LNCAP (cell line): ENCODE results near the gene ASGR1.

ENCODE experiments used
- TF ChIP-seq, protein P1 (sequence below): fragments of 450-650 bp; IDR thresholded peaks from 2 replicates; pipeline ENCODE4 v1.5.1; 2017; ENCODE audit warnings: mild to moderate bottlenecking

Gene ASGR1

GRCh38 chr17:7178973-7179316 is 225 bp downstream of the ASGR1 start:
- TF ChIP-seq, protein P1, sequence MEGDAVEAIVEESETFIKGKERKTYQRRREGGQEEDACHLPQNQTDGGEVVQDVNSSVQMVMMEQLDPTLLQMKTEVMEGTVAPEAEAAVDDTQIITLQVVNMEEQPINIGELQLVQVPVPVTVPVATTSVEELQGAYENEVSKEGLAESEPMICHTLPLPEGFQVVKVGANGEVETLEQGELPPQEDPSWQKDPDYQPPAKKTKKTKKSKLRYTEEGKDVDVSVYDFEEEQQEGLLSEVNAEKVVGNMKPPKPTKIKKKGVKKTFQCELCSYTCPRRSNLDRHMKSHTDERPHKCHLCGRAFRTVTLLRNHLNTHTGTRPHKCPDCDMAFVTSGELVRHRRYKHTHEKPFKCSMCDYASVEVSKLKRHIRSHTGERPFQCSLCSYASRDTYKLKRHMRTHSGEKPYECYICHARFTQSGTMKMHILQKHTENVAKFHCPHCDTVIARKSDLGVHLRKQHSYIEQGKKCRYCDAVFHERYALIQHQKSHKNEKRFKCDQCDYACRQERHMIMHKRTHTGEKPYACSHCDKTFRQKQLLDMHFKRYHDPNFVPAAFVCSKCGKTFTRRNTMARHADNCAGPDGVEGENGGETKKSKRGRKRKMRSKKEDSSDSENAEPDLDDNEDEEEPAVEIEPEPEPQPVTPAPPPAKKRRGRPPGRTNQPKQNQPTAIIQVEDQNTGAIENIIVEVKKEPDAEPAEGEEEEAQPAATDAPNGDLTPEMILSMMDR, result no peak

GRCh38 chr17:7177954-7178477 is 1.2 kb downstream of the ASGR1 start:
- TF ChIP-seq, protein P1, result no peak

DNA sequence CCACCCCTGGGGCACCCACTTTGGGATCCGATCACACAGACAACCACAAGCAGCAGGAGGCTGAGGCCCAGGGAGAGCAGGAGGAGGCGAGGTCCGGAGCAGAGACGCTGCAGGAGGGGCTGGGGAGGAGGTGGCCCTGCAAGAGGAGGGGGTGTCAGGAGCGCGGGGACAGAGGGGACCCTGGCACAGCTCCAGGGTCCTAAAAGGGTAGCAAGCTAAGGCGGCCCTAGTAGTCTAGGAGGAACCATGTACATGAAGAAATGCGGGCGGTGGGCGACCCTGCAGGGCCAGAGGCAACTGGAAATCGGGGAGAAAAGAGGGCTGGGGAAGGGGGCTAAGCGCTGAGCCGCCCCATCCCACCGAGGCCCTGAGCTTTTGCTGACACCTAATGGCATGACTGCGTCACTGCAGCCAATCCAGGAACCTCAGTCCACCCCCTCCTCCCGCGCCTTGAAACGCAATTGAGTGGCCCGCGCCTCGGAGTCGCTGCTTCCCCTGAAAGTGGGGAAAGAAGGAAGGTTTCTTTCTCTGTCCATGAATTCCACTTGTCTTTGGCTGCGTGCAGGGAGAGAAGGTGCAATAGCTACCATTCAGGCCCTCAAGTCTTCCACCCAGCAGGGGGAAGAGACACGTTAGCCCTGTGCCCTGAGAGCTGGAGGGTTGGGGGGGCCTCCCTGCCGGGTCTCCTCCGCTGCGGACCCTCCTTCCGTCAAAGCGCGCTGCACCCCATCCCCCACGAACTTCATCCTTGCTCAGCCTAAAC is 1.8 kb downstream of the ASGR1 start:
- TF ChIP-seq, protein P1, result peak; percentile 96

DNA sequence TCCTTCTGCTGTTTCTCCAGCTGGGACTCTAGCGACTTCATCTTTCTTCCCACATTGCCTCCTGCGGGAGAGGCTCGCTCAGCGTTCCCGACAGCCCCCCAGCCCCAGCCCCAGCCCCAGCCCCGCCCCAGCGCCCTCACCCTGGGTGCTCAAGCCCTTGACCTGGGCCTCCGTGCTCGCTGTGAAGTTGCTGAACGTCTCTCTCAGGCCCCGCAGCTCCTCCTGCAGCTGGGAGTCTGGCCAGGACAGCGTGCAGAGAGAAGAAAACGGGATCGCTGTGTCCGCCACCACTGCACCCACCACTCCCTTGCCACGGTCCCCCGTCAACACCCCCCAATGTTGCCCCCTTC is 2.4 kb downstream of the ASGR1 start:
- TF ChIP-seq, protein P1, result no peak

GRCh38 chr17:7176107-7176840 is 2.9 kb downstream of the ASGR1 start:
- TF ChIP-seq, protein P1, result no peak

DNA sequence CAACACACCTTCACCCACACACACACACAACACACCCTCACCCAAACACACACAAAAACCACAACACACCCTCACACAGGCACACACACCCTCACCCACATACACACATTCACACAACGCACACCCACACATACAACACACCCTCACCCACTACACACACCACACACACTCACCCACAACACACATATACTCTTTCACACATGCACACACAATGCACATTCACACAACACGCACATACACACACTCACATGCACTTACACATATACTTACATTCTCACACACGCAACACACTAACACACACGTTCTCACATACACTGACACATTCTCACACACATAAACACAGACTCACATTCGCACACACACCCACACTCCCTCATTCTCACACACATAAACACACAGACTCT is 3.8 kb downstream of the ASGR1 start:
- TF ChIP-seq, protein P1, result no peak

GRCh38 chr17:7174603-7175326 is 4.4 kb downstream of the ASGR1 start:
- TF ChIP-seq, protein P1, result no peak
